GM10248 (cell line): ENCODE measurements around the gene SIRT2.

Source experiments
- CTCF ChIA-PET: fragments of 300-600 bp; sonication (Branson Sonifier 250); formaldehyde crosslinking; extraction: SDS; loops from one replicate; lab custom pipeline; 2021; ENCODE audit warnings: antibody characterized with exemption; lab: Yijun Ruan, JAX
- POLR2A ChIA-PET: fragments of 350-650 bp; sonication (Branson Sonifier 250); formaldehyde crosslinking; extraction: SDS; loops from one replicate; lab custom pipeline; 2020; ENCODE audit warnings: antibody characterized with exemption; lab: Yijun Ruan, JAX
- DNase-seq: peaks from one replicate; pipeline ENCODE4 v3.0.0; 2012; ENCODE audit errors: extremely low spot score
- CTCF ChIP-seq: IDR thresholded peaks from 2 replicates; pipeline ENCODE4 v1.5.1; 2012; ENCODE audit warnings: mild to moderate bottlenecking, low read depth; ENCODE audit errors: extremely low read depth, missing control alignments, control extremely low read depth

Gene SIRT2

GRCh38 chr19:38901683-38902082 lies 2.3 kb upstream of the SIRT2 start:
- no peak for DNase-seq
- TF ChIP-seq CTCF = no peak
- POLR2A ChIA-PET = no interaction called here
- CTCF ChIA-PET = interaction anchor here (1.7 to 2.2 kb wide), 3 partner anchors 15 to 132 kb away, joined by 4 to 18 read pairs (median 4); partner anchors contain the start of genes MRPS12 and SARS2

GRCh38 chr19:38900743-38901190 lies 1.3 kb upstream of the SIRT2 start:
- no peak for TF ChIP-seq CTCF
- no peak for DNase-seq
- POLR2A ChIA-PET = no interaction called here
- CTCF ChIA-PET = interaction anchor here (1.0 to 2.2 kb wide), 8 partner anchors 14 to 497 kb away, joined by 3 to 18 read pairs (median 5); partner anchors contain the start of genes FAM98C, MRPS12 and SARS2

GRCh38 chr19:38900202-38900629 lies 798 bp upstream of the SIRT2 start:
- DNase-seq = no peak
- no peak for TF ChIP-seq CTCF
- CTCF ChIA-PET = interaction anchor here (1.0 to 2.2 kb wide), 9 partner anchors 8 to 497 kb away, joined by 3 to 18 read pairs (median 4); partner anchors contain the start of genes FAM98C, MRPS12 and SARS2
- POLR2A ChIA-PET = interaction anchor here (0.7 to 1.0 kb wide), 3 partner anchors 20 to 69 kb away, joined by 3 read pairs; partner anchors contain the start of gene ECH1

GRCh38 chr19:38898788-38899446 lies 501 bp downstream of the SIRT2 start:
- DNase-seq = no peak
- ChIA-PET CTCF (interaction anchor here (0.7 kb wide), 1 partner anchor 11 kb away, joined by 3 read pairs; no protein-coding TSS in a partner anchor), POLR2A (no interaction called here)
- no peak for TF ChIP-seq CTCF

GRCh38 chr19:38894968-38895367 lies 4.5 kb downstream of the SIRT2 start:
- POLR2A ChIA-PET = no interaction called here
- DNase-seq = no peak
- CTCF ChIA-PET = interaction anchor here (0.8 to 1.2 kb wide), 2 partner anchors 16 to 260 kb away, joined by 3 read pairs; no protein-coding TSS in a partner anchor
- TF ChIP-seq CTCF = no peak

- DNase-seq = no peak
- ChIA-PET POLR2A (no interaction called here), CTCF (interaction anchor here (1.0 to 2.4 kb wide), 2 partner anchors 21 to 491 kb away, joined by 3 to 5 read pairs; partner anchors contain the start of gene FAM98C)
- no peak for TF ChIP-seq CTCF
Observed at GRCh38 chr19:38893341-38893771, 6.1 kb downstream of the SIRT2 start.
